Measurements from ENCODE around the gene SLIT3. TPM values are rescaled to one million over a fixed set of nuclear protein-coding genes. Genes with fewer than 3 reads are reported as not detected.

SLIT3 gene
- total RNA-seq, 1 experiment from 2014 or later, result not detected

GRCh38 chr5:168679515-168679920 is 621.4 kb downstream of the SLIT3 start:
- intact Hi-C loops (cut with micrococcal nuclease; ENCODE audit: unreplicated experiment), result loop anchor here (1.0 to 10.0 kb wide), 4 partner anchors 101 to 903 kb away; partner anchors contain the start of genes RARS1 and SPDL1
- peak in 1 of 2 experiments; percentile 63 for DNase-seq
- no peak overlapping the region for H2AFZ ChIP-seq
- no peaks in the 10 kb centered on the region for H3F3A ChIP-seq (ENCODE audit: insufficient read depth, low read depth)
- H4K20me1 ChIP-seq (ENCODE audit: insufficient read depth), result no peaks in the 10 kb centered on the region
- peaks cover 22% of the 10 kb centered on the region; the same call in 1 of the 2 replicates for H3K27me3 ChIP-seq (ENCODE audit: insufficient read depth, low read depth)
- H3K79me2 ChIP-seq (ENCODE audit: low read depth), result no peaks in the 10 kb centered on the region
- peak; percentile 95 for TF ChIP-seq CTCF (conservative IDR thresholded peaks at IDR 0.05)
- no peak for TF ChIP-seq EZH2 (IDR thresholded peaks at IDR 0.05; ENCODE audit: low read depth)
- H3K27ac ChIP-seq, result no peak overlapping the region
- no peaks in the 10 kb centered on the region for H3K9me2 ChIP-seq (ENCODE audit: insufficient read depth)
- no peak overlapping the region for H3K4me3 ChIP-seq
- no peaks in the 10 kb centered on the region for H3K9me3 ChIP-seq (ENCODE audit: insufficient read depth, low read depth)
- ChIA-PET CTCF (no interaction called here), POLR2A (ENCODE audit: unreplicated experiment) (no interaction called here)
- H3K4me1 ChIP-seq (replicated peaks; ENCODE audit: insufficient read depth), result no peaks in the 10 kb centered on the region
- H3K4me2 ChIP-seq, result no peak overlapping the region
- no peaks in the 10 kb centered on the region for H3K36me3 ChIP-seq (ENCODE audit: low read depth)
- BruUV-seq (replicated peaks), result no TSS peak

DNA sequence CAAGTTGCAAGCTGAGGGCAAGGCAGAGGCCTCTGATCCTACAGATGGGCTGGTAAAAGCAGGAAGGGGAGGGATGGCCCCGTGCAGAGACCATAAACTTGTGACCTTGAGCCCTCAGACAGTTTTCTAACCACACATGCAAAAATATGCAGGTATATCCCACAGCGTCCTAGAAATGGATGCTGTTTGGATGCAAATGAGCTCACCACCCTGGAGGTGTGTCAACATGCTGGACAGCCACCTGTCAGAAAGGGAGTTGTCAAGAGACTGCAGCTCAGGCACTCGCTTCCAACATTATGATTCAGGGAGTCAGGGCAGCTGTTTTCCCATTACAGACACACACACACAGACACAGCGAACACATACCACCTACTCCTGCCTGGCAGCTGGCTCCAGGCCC is 624.4 kb downstream of the SLIT3 start:
- no TSS peak for BruUV-seq (replicated peaks)
- TF ChIP-seq EZH2 (IDR thresholded peaks at IDR 0.05; ENCODE audit: low read depth) (no peak), CTCF (conservative IDR thresholded peaks at IDR 0.05) (no peak)
- POLR2A ChIA-PET (ENCODE audit: unreplicated experiment), result no interaction called here

DNA sequence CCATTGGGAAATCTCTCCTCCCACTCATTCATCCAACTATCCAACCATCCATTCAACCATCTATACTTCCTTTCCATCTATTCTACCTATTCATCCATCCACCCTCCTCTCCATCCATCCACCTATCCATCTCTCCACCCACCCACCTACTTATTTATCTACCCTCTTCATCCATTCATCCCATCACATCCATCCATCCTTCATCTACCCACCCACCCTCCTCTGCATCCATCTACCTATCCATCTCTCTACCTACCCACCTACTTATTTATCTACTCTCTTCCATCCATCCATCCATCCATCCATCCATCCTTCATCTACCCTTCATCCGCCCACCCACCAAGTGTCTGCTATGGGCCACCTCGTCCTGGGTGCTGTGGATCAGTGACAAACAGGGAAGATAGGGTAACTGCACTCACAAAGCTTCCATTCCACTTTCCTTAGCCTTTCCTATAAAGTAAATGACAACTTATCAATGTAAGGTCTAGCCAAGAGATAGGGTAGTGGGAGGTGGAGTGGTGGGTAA is 625.0 kb downstream of the SLIT3 start:
- Histone ChIP-seq H2AFZ (no peak overlapping the region), H3K79me2 (ENCODE audit: low read depth) (no peaks in the 10 kb centered on the region), H3K4me3 (no peak overlapping the region), H3K27ac (no peak overlapping the region), H3K4me1 (replicated peaks; ENCODE audit: insufficient read depth) (no peaks in the 10 kb centered on the region), H3K27me3 (ENCODE audit: insufficient read depth, low read depth) (peaks cover 14% of the 10 kb centered on the region; the same call in 1 of the 2 replicates), H3K9me2 (ENCODE audit: insufficient read depth) (no peaks in the 10 kb centered on the region), H3F3A (ENCODE audit: insufficient read depth, low read depth) (no peaks in the 10 kb centered on the region), H3K4me2 (no peak overlapping the region), H3K36me3 (ENCODE audit: low read depth) (no peaks in the 10 kb centered on the region), H4K20me1 (ENCODE audit: insufficient read depth) (no peaks in the 10 kb centered on the region), H3K9me3 (ENCODE audit: insufficient read depth, low read depth) (no peaks in the 10 kb centered on the region)
- CTCF ChIA-PET, result no interaction called here
- intact Hi-C loops (cut with micrococcal nuclease; ENCODE audit: unreplicated experiment), result loop anchor here (5.0 to 10.0 kb wide), 3 partner anchors 191 to 906 kb away; partner anchors contain the start of genes RARS1 and SPDL1
- POLR2A ChIA-PET (ENCODE audit: unreplicated experiment), result no interaction called here
- BruUV-seq (replicated peaks), result no TSS peak
- TF ChIP-seq CTCF (conservative IDR thresholded peaks at IDR 0.05), result no peak
- no peak for TF ChIP-seq EZH2 (IDR thresholded peaks at IDR 0.05; ENCODE audit: low read depth)
- DNase-seq, result no peak

More for the DNA sequence above, 624.4 kb downstream of the SLIT3 start:
- H4K20me1 ChIP-seq (ENCODE audit: insufficient read depth), result no peaks in the 10 kb centered on the region
- CTCF ChIA-PET, result no interaction called here
- H3K9me2 ChIP-seq (ENCODE audit: insufficient read depth), result no peaks in the 10 kb centered on the region
- H3K4me1 ChIP-seq (replicated peaks; ENCODE audit: insufficient read depth), result no peaks in the 10 kb centered on the region
- H3K79me2 ChIP-seq (ENCODE audit: low read depth), result no peaks in the 10 kb centered on the region
- no peaks in the 10 kb centered on the region for H3F3A ChIP-seq (ENCODE audit: insufficient read depth, low read depth)
- H3K27me3 ChIP-seq (ENCODE audit: insufficient read depth, low read depth), result peaks cover 14% of the 10 kb centered on the region; the same call in 1 of the 2 replicates
- H3K9me3 ChIP-seq (ENCODE audit: insufficient read depth, low read depth), result no peaks in the 10 kb centered on the region
- H3K4me3 ChIP-seq, result no peak overlapping the region
- no peak overlapping the region for H3K4me2 ChIP-seq
- intact Hi-C loops (cut with micrococcal nuclease; ENCODE audit: unreplicated experiment), result loop anchor here (5.0 to 10.0 kb wide), 3 partner anchors 192 to 906 kb away; partner anchors contain the start of genes RARS1 and SPDL1
- no peak for DNase-seq
- H2AFZ ChIP-seq, result no peak overlapping the region
- no peak overlapping the region for H3K27ac ChIP-seq
- H3K36me3 ChIP-seq (ENCODE audit: low read depth), result no peaks in the 10 kb centered on the region

All from PC-9 (cell line).